ENCODE results near the gene MKNK1.

DNA sequence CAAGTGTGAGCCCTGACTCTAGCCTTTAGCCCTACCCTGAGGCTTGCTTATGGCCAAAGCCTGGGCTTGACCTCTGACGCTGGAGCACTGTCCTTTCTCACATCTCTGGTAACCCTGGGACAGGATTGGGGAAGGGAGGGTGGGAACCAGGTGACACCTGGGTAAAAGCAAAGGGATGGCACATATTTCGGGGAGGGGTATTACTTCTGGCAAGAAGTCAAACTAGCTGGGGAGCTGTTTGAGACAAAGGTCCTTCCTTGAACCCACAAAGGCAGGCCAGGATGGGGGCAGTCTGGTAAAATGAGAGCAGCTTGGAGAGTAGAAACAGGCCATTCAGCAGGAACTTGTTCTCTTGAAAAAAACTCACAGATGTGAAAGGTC is 10.5 kb upstream of the MKNK1 start:
- TF ChIP-seq POLR2A (IDR thresholded peaks at IDR 0.05; ENCODE audit: low read length) (no peak), GATA1 (IDR thresholded peaks at IDR 0.05; ENCODE audit: low read depth, low read length) (no peak)
